ENCODE measurements around the gene EXOC2.

DNA sequence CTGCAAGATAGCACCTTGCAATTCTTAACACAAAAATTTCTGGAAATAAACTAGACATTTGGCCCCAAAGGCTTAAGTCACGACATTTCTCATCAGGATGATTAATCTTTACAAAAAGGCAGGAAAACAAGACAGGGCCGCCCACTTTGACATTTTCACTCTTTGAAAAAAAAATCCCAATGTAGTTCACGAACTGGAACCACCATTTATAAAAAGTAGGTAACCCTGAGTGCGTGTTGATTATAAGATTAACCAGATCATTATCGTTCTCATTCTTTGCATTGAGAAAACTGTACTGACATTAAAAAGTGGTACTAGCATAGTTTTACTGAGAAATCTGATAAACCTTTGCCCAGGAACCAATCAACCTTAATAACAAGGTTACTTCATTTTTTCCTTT is 144.8 kb downstream of the EXOC2 start:
- TF ChIP-seq CTCF (IDR thresholded peaks at IDR 0.05) = no peak
- no peak for TF ChIP-seq POLR2A (IDR thresholded peaks at IDR 0.05)
- TF ChIP-seq POLR2AphosphoS5 (IDR thresholded peaks at IDR 0.05) = no peak

Data from breast epithelium (tissue), 3 donors.